Naive thymus-derived CD4-positive, alpha-beta T cell (primary cell): Measurements from ENCODE around the gene NEUROD6. TPM values are rescaled to one million over a fixed set of nuclear protein-coding genes. Genes with fewer than 3 reads are reported as not detected.

Experiments
- ATAC-seq: fragments of 150-1000 bp; cut with Tn5 transposase; 2 replicates; pipeline ENCODE4 v1.10.0; 2021; ENCODE audit warnings: mild to moderate bottlenecking, moderate library complexity
- CTCF ChIA-PET: fragments of 350-600 bp; sonication (Branson Sonifier 250); formaldehyde crosslinking; loops from one replicate; lab custom pipeline; 2021; ENCODE audit warnings: antibody characterized with exemption; lab: Charles Lee
- POLR2A ChIA-PET: fragments of 350-600 bp; sonication (Branson Sonifier 250); formaldehyde crosslinking; loops from one replicate; lab custom pipeline; 2021; ENCODE audit warnings: antibody characterized with exemption, inconsistent platforms; lab: Charles Lee
- DNase-seq, 9 donors: peaks; one replicate each; pipeline versions ENCODE4 v3.0.0 to v3.0.0-alpha.2; 2020 to 2022; ENCODE audit warnings: mixed read lengths in 1 of 9
- H3K27ac ChIP-seq: one replicate; pipeline ENCODE4 v1.7.0; 2013; ENCODE audit warnings: mild to moderate bottlenecking, low read depth, low read length, moderate library complexity
- H3K27me3 ChIP-seq, 2 donors: one replicate each; pipeline ENCODE4 v1.7.0; 2013; ENCODE audit warnings: low read length in 2 of 2, mild to moderate bottlenecking in 2 of 2, moderate library complexity in 2 of 2; ENCODE audit not compliant: control insufficient read depth in 2 of 2, insufficient read depth in 2 of 2
- H3K36me3 ChIP-seq, 3 experiments: 1 replicate in 2 of 3; 2 replicates in 1 of 3; pipeline ENCODE4 v1.7.0; 2013; ENCODE audit warnings: low read length in 3 of 3, mild to moderate bottlenecking in 3 of 3, moderate library complexity in 1 of 3; ENCODE audit not compliant: insufficient read depth in 3 of 3, control insufficient read depth in 2 of 3
- H3K4me1 ChIP-seq, 2 donors: one replicate each; pipeline ENCODE4 v1.7.0; 2013; ENCODE audit warnings: low read length in 2 of 2, mild to moderate bottlenecking in 2 of 2, moderate library complexity in 1 of 2; ENCODE audit not compliant: control insufficient read depth in 2 of 2, insufficient read depth in 2 of 2
- H3K4me3 ChIP-seq: 2 replicates; pipeline ENCODE4 v1.7.0; 2013; ENCODE audit warnings: mild to moderate bottlenecking, low read length
- H3K9me3 ChIP-seq, 3 experiments: 1 replicate in 2 of 3; 2 replicates in 1 of 3; pipeline ENCODE4 v1.7.0; 2013; ENCODE audit warnings: low read length in 3 of 3; ENCODE audit not compliant: control insufficient read depth in 2 of 3
- H3K27ac Mint-ChIP-seq, 9 donors: one replicate each; pipeline ENCODE4 v1.8.0; 2020 to 2022; ENCODE audit warnings: mixed read lengths in 9 of 9, mild to moderate bottlenecking in 8 of 9, moderate library complexity in 5 of 9, inconsistent platforms in 2 of 9
- H3K27me3 Mint-ChIP-seq, 5 donors: one replicate each; pipeline ENCODE4 v1.8.0; 2021 to 2022; ENCODE audit warnings: mixed read lengths in 5 of 5, mild to moderate bottlenecking in 1 of 5
- H3K36me3 Mint-ChIP-seq, 5 donors: one replicate each; pipeline ENCODE4 v1.8.0; 2020 to 2022; ENCODE audit warnings: mixed read lengths in 5 of 5, mild to moderate bottlenecking in 3 of 5, inconsistent platforms in 1 of 5
- H3K4me1 Mint-ChIP-seq, 7 donors: one replicate each; pipeline ENCODE4 v1.8.0; 2020 to 2022; ENCODE audit warnings: mixed read lengths in 7 of 7, mild to moderate bottlenecking in 3 of 7, inconsistent platforms in 1 of 7
- H3K4me3 Mint-ChIP-seq, 10 donors: one replicate each; pipeline ENCODE4 v1.8.0; 2020 to 2022; ENCODE audit warnings: mild to moderate bottlenecking in 10 of 10, mixed read lengths in 10 of 10, moderate library complexity in 6 of 10, inconsistent platforms in 2 of 10
- H3K9me3 Mint-ChIP-seq, 11 donors: one replicate each; pipeline ENCODE4 v1.8.0; 2020 to 2022; ENCODE audit warnings: mixed read lengths in 11 of 11, mild to moderate bottlenecking in 4 of 11, inconsistent platforms in 1 of 11, moderate library complexity in 1 of 11
- intact Hi-C, 2 donors: fragments of 100-400 bp; cut with micrococcal nuclease; formaldehyde crosslinking; loops; one replicate each; pipeline ENCODE4 v1.15.1; 2023
- polyA plus RNA-seq, 2 donors: library from polyadenylated mRNA; unstranded; fragments of 300-500 nt; fragmentation: Illumina TruSeq; gene quantifications; one replicate each; pipeline ENCODE4 v1.2.3, GENCODE V29; 2021
- total RNA-seq, 6 experiments: library from RNA in 5 of 6; stranded (reverse) in 5 of 6; gene quantifications; 1 replicate in 5 of 6; 2 replicates in 1 of 6; pipeline ENCODE4 v1.2.3 and lab custom pipeline; 2021 to 2026

The NEUROD6 gene
- total and polyA plus RNA-seq, 7 experiments from 2014 or later, result not detected

DNA sequence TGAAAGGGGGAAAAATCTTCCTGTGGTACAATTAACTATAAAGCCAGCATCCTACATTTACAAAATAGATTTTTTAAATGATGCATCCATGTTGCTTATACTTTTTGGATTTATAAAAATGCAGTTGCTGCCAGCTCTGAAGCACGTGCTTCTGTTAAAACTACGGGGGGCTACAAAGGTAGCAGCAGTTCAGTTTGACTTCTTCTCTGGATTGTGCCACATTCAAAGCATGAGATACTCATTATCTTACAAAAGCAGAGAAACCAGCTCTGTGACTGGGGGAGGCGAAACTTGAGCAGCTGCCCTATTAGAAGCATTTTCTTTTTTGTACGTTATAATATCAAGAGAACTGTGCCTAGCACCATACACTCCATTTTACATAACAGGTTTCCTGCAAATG, 31.1 kb downstream of the NEUROD6 start:
- H3K36me3 ChIP-seq, result no peaks in the 10 kb centered on the region
- DNase-seq (no peak), ATAC-seq (no peak)
- H3K4me3 ChIP-seq, result no peak overlapping the region
- H3K9me3 Mint-ChIP-seq, result peaks cover 0 to 6% (median 0%) of the 10 kb centered on the region in 11 donors
- no peaks in the 10 kb centered on the region for H3K27me3 ChIP-seq
- H3K27ac ChIP-seq, result no peak overlapping the region
- H3K27me3 Mint-ChIP-seq, result peaks cover 0 to 4% (median 0%) of the 10 kb centered on the region in 5 donors
- H3K4me1 ChIP-seq, result no peaks in the 10 kb centered on the region
- ChIA-PET POLR2A (no interaction called here), CTCF (no interaction called here)
- no peak overlapping the region for H3K27ac Mint-ChIP-seq
- no peak overlapping the region for H3K4me3 Mint-ChIP-seq
- H3K4me1 Mint-ChIP-seq, result no peaks in the 10 kb centered on the region
- no peaks in the 10 kb centered on the region for H3K9me3 ChIP-seq
- no peaks in the 10 kb centered on the region for H3K36me3 Mint-ChIP-seq
- intact Hi-C loops, result no loop called here

DNA sequence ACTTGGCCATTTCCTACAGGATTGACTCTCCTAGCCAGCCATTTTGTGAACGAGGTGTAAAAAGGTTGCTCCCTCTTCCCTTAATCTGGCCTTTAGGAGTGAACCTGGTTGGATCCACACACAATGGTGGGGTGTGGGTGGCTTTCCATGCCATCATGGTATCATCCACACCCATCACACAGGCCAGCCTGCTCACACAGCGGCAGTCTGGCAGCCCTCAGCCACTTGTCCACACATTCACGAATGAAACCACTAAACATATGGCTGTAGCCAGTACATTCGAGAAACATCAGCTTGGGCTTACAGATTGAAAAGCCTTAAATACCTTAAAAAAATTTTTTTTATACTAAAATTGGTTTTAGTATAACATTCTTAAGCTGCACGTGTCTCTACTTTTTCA, 31.9 kb downstream of the NEUROD6 start:
- no peaks in the 10 kb centered on the region for H3K36me3 ChIP-seq
- no peaks in the 10 kb centered on the region for H3K36me3 Mint-ChIP-seq
- H3K4me3 Mint-ChIP-seq, result no peak overlapping the region

DNA sequence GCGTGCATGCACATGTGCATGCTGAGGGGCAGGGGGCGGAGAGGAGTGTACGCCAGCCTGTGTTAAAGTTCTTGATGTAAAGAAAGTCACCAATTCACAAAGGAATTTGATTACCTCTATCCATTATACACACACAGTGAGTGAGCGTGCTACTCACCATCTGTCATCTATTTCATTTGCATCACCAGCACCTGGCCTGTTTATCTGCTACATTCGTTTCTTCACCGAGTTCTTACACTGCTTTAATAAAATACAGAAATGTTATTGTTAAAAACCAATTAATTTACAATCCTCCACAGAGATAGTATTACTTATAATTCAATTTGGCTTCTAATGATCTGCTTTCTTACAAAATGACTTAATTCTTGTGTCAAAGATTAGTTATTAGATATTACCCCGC, 32.6 kb downstream of the NEUROD6 start:
- Histone ChIP-seq H3K36me3 (no peaks in the 10 kb centered on the region), H3K4me3 (no peak overlapping the region), H3K9me3 (no peaks in the 10 kb centered on the region), H3K4me1 (no peaks in the 10 kb centered on the region), H3K27me3 (no peaks in the 10 kb centered on the region), H3K27ac (no peak overlapping the region)
- DNase-seq (no peak), ATAC-seq (no peak)
- H3K27me3 Mint-ChIP-seq, result peaks cover 0 to 4% (median 0%) of the 10 kb centered on the region in 5 donors
- H3K27ac Mint-ChIP-seq, result no peak overlapping the region
- no peak overlapping the region for H3K4me3 Mint-ChIP-seq
- no peaks in the 10 kb centered on the region for H3K36me3 Mint-ChIP-seq
- ChIA-PET CTCF (no interaction called here), POLR2A (no interaction called here)
- intact Hi-C loops, result no loop called here
- H3K4me1 Mint-ChIP-seq, result no peaks in the 10 kb centered on the region
- peaks cover 0 to 9% (median 2%) of the 10 kb centered on the region in 11 donors for H3K9me3 Mint-ChIP-seq

More for the DNA sequence above, 31.9 kb downstream of the NEUROD6 start:
- intact Hi-C loops, result no loop called here
- Mint-ChIP-seq H3K27me3 (peaks cover 0 to 4% (median 0%) of the 10 kb centered on the region in 5 donors), H3K4me1 (no peaks in the 10 kb centered on the region), H3K9me3 (peaks cover 0 to 8% (median 2%) of the 10 kb centered on the region in 11 donors), H3K27ac (no peak overlapping the region)
- Histone ChIP-seq H3K9me3 (no peaks in the 10 kb centered on the region), H3K4me3 (no peak overlapping the region), H3K27ac (no peak overlapping the region), H3K4me1 (no peaks in the 10 kb centered on the region), H3K27me3 (no peaks in the 10 kb centered on the region)
- POLR2A ChIA-PET, result no interaction called here
- CTCF ChIA-PET, result no interaction called here
- ATAC-seq (no peak), DNase-seq (no peak)

DNA sequence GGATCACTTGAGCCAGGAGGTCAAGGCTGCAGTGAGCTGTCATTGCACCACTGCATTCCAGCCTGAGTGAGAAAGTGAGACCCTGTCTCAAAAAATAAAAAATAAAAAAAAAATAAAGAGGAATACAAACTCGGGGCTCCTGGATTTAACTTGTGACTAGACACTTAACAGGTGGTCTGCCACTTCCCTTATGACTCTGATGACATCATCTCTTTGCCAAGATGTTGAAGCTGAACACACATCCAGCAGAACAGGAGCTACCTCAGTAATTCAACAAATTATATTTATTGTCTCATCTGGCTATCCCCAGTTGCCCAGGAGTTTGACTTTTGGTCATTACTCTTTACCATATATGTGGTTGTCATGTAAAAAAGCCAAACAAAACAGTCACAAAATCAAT, 35.3 kb downstream of the NEUROD6 start:
- Mint-ChIP-seq H3K27me3 (peaks cover 0 to 4% (median 0%) of the 10 kb centered on the region in 5 donors), H3K9me3 (peaks cover 0 to 9% (median 2%) of the 10 kb centered on the region in 11 donors)
- intact Hi-C loops, result no loop called here

DNA sequence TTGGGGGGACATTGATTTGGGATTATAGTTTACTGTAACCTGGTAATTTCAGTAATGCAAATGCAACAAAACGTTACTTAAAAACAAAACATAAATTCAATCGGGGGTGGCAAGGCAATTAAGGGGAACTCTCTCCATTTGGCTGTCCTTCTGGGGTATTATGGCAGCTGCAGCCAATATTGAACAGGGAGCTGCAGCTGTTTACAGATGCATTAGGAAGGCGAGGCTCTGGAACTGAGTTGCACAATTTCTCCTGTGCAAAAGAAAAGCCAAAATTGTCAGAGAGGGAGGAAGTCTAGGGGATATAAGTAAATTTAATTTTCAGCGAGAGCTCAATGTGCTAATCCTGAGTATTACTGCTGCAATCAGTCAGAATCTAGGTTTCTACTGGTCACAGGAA, 36.1 kb downstream of the NEUROD6 start:
- Histone ChIP-seq H3K4me3 (no peak overlapping the region), H3K9me3 (no peaks in the 10 kb centered on the region), H3K36me3 (no peaks in the 10 kb centered on the region), H3K27ac (no peak overlapping the region), H3K27me3 (no peaks in the 10 kb centered on the region), H3K4me1 (no peaks in the 10 kb centered on the region)
- Mint-ChIP-seq H3K27ac (no peak overlapping the region), H3K27me3 (peaks cover 0 to 4% (median 0%) of the 10 kb centered on the region in 5 donors), H3K4me1 (no peaks in the 10 kb centered on the region), H3K4me3 (no peak overlapping the region), H3K9me3 (peaks cover 0 to 9% (median 2%) of the 10 kb centered on the region in 11 donors), H3K36me3 (no peaks in the 10 kb centered on the region)
- DNase-seq (no peak), ATAC-seq (no peak)
- POLR2A ChIA-PET, result no interaction called here
- intact Hi-C loops, result no loop called here
- CTCF ChIA-PET, result no interaction called here

More for the DNA sequence above, 35.3 kb downstream of the NEUROD6 start:
- Histone ChIP-seq H3K4me3 (no peak overlapping the region), H3K27ac (no peak overlapping the region), H3K4me1 (no peaks in the 10 kb centered on the region), H3K27me3 (no peaks in the 10 kb centered on the region), H3K36me3 (no peaks in the 10 kb centered on the region), H3K9me3 (no peaks in the 10 kb centered on the region)
- no peak overlapping the region for H3K27ac Mint-ChIP-seq
- no peak overlapping the region for H3K4me3 Mint-ChIP-seq
- DNase-seq (no peak), ATAC-seq (no peak)
- H3K36me3 Mint-ChIP-seq, result no peaks in the 10 kb centered on the region
- ChIA-PET POLR2A (no interaction called here), CTCF (no interaction called here)
- no peaks in the 10 kb centered on the region for H3K4me1 Mint-ChIP-seq

DNA sequence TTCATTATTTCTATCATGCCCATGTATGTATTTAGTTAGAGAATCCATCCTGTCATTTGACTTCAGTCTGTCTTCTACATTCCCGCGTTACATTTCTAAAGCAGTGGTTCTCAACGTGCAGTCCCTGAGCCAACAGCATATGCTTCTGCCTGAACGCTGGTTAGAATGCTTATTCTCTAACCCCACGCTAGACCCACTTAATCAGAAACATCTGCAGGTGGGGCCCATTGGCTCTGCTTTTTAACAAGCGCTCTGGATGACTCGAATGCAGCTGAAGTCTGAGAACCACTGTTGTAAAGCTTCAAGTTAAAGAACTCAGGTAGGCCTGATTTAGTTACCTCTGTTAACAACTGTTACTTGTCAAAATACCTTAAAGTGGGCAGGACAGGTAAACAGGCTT, 38.2 kb downstream of the NEUROD6 start:
- Histone ChIP-seq H3K27me3 (no peaks in the 10 kb centered on the region), H3K4me3 (no peak overlapping the region), H3K4me1 (no peaks in the 10 kb centered on the region), H3K27ac (no peak overlapping the region), H3K36me3 (no peaks in the 10 kb centered on the region), H3K9me3 (no peaks in the 10 kb centered on the region)
- peaks cover 0 to 9% (median 2%) of the 10 kb centered on the region in 11 donors for H3K9me3 Mint-ChIP-seq
- H3K4me3 Mint-ChIP-seq, result no peak overlapping the region
- ATAC-seq, result no peak
- no peaks in the 10 kb centered on the region for H3K36me3 Mint-ChIP-seq
- intact Hi-C loops, result no loop called here
- POLR2A ChIA-PET, result no interaction called here
- CTCF ChIA-PET, result no interaction called here
- H3K27me3 Mint-ChIP-seq, result peaks cover 0 to 4% (median 0%) of the 10 kb centered on the region in 5 donors
- DNase-seq, result no peak
- H3K4me1 Mint-ChIP-seq, result no peaks in the 10 kb centered on the region
- H3K27ac Mint-ChIP-seq, result no peak overlapping the region

DNA sequence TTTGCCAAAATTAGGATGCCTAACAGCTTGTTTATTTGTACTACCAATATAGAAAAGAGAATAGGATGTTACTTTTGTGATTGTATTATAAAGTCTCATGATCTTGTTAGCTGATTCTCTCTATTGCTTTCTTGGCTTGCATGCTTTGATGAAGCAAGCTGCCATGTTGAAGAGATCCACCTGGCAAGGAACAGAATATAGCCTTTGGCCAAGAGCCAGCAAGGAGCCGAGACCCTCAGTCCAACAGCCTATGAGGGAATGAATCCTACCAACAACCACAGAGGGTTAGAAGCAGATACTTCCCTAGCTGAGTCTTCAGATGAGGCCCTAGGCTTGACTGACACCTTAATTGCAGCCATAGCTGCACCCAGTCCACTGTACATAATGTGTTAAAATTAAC, 41.2 kb downstream of the NEUROD6 start:
- H3K4me1 Mint-ChIP-seq, result no peaks in the 10 kb centered on the region
- H3K4me3 ChIP-seq, result no peak overlapping the region
- ATAC-seq (no peak), DNase-seq (no peak)
- no peak overlapping the region for H3K27ac ChIP-seq
- H3K4me3 Mint-ChIP-seq, result no peak overlapping the region
- H3K9me3 Mint-ChIP-seq, result peaks cover 0 to 9% (median 0%) of the 10 kb centered on the region in 11 donors
- H3K4me1 ChIP-seq, result no peaks in the 10 kb centered on the region
- POLR2A ChIA-PET, result no interaction called here
- H3K27me3 Mint-ChIP-seq, result peaks cover 0 to 4% (median 0%) of the 10 kb centered on the region in 5 donors
- H3K27me3 ChIP-seq, result no peaks in the 10 kb centered on the region
- no peaks in the 10 kb centered on the region for H3K36me3 ChIP-seq
- intact Hi-C loops, result no loop called here
- H3K9me3 ChIP-seq, result no peaks in the 10 kb centered on the region
- H3K36me3 Mint-ChIP-seq, result no peaks in the 10 kb centered on the region
- CTCF ChIA-PET, result no interaction called here
- H3K27ac Mint-ChIP-seq, result no peak overlapping the region
